GM19193 (cell line): ENCODE data around the gene ROPN1L.

Experiments
- POLR2A ChIP-seq: IDR thresholded peaks from 4 replicates; pipeline ENCODE4 v1.6.1; 2011; ENCODE audit not compliant: insufficient read depth, insufficient read length; ENCODE audit errors: extremely low read depth

The ROPN1L gene

DNA sequence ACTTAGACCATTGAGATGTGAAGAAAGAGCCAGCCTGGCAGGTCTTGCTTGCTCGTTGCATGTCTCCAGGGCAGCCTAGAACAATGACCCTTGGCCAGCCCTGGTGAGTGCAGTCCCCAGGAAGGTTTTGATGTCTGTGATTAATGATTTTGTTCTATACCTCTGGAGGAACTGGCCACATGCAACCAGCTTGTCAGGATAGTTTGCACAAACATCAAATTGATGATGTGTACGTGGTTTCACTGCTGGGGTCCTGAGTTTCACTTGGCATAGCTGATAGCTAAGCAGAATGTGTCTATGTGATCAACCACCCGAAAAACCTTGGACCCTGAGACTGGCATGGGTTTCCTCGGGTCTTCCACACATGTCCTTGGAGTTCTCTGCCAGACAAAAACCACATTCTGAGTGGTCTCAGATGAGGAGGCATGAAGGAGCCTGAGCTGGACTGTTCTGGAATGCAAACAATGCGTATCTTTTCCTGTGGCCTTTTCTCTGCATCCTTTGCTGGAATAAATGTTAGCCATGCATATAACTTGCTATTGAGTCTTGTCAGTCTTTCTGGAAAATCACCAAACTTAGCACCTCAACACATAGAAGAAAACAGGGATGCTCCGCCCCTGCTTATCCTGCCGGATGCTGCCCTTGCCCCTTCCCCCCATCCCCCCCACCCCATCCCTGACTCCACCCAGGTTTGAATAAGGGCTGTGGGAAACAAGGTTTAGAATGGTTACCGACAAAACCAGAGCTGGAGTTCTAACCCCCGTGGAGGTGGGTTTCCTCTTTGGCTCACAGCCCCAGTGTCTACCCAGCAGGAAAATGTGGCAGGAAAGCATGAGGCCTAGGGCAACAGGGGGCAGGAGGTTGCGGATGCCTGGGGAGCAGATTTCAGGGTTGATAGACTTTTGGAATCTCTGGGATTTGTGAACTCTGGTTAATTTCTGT is 72.1 kb downstream of the ROPN1L start:
- no peak for TF ChIP-seq POLR2A
